ENCODE measurements around the gene TAF4. TPM values are rescaled to one million over a fixed set of nuclear protein-coding genes. Genes with fewer than 3 reads are reported as not detected.
A peak's percentile ranks its signal among the peaks of the same experiment; 100 is the strongest.

Gene TAF4
- total RNA-seq (2.8 and 3.0 TPM in 2 replicates), polyA plus RNA-seq (2.6 and 4.2 TPM in 2 replicates), polyA minus RNA-seq (ENCODE audit: low replicate concordance) (2.0 and 8.6 TPM in 2 replicates)
- 4.3 and 7.5 TPM in 2 replicates for polyA plus RNA-seq (2012)

- Histone ChIP-seq H3K4me1 (ENCODE audit: control insufficient read depth, extremely low read depth, insufficient read depth, low read length) (peaks cover 15% of the 10 kb centered on the region), H3K27me3 (ENCODE audit: control insufficient read depth, insufficient read depth, low read length) (no peaks in the 10 kb centered on the region), H3K36me3 (ENCODE audit: control insufficient read depth, insufficient read depth, low read length) (no peaks in the 10 kb centered on the region), H4K20me1 (ENCODE audit: control insufficient read depth, extremely low read depth, insufficient read depth, low read length) (no peaks in the 10 kb centered on the region), H3K9me3 (ENCODE audit: control insufficient read depth, insufficient read depth, low read depth, low read length) (no peaks in the 10 kb centered on the region), H3K4me3 (replicated peaks in 1 of 4; ENCODE audit: control extremely low read depth in 1 of 4, insufficient read depth in 1 of 4, low read depth in 3 of 4, low read length in 4 of 4) (peak within 1 kb of the TSS; percentile 56 to 71 (median 64)), H2AFZ (ENCODE audit: low read length) (peak within 1 kb of the TSS; percentile 80), H3K27ac (ENCODE audit: insufficient read depth, low read length) (peak within 1 kb of the TSS; percentile 50), H3K4me2 (ENCODE audit: extremely low read depth, insufficient read depth, low read length) (peak within 1 kb of the TSS; percentile 88), H3K9ac (ENCODE audit: insufficient read depth, low read length) (peak within 1 kb of the TSS; percentile 79), H3K79me2 (ENCODE audit: control insufficient read depth, insufficient read depth, low read length) (peaks cover 16% of the 10 kb centered on the region)
- DNase-seq (ENCODE audit: low read depth in 2 of 2): peak; percentile 52 to 68
- no peak for TF ChIP-seq EZH2 (IDR thresholded peaks at IDR 0.05; ENCODE audit: low read length, missing control alignments)
- TF ChIP-seq, protein P1, sequence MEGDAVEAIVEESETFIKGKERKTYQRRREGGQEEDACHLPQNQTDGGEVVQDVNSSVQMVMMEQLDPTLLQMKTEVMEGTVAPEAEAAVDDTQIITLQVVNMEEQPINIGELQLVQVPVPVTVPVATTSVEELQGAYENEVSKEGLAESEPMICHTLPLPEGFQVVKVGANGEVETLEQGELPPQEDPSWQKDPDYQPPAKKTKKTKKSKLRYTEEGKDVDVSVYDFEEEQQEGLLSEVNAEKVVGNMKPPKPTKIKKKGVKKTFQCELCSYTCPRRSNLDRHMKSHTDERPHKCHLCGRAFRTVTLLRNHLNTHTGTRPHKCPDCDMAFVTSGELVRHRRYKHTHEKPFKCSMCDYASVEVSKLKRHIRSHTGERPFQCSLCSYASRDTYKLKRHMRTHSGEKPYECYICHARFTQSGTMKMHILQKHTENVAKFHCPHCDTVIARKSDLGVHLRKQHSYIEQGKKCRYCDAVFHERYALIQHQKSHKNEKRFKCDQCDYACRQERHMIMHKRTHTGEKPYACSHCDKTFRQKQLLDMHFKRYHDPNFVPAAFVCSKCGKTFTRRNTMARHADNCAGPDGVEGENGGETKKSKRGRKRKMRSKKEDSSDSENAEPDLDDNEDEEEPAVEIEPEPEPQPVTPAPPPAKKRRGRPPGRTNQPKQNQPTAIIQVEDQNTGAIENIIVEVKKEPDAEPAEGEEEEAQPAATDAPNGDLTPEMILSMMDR (conservative IDR thresholded peaks at IDR 0.05 in 1 of 2, IDR thresholded peaks at IDR 0.05 in 1 of 2; ENCODE audit: low read depth in 1 of 2, low read length in 2 of 2): no peak
These were observed at the start of gene TAF4 for GRCh38 chr20:62065674-62066338. TAF4 (minus strand) TSS chr20:62065881; CDS start chr20:62065810, 71 bp downstream.

DNA sequence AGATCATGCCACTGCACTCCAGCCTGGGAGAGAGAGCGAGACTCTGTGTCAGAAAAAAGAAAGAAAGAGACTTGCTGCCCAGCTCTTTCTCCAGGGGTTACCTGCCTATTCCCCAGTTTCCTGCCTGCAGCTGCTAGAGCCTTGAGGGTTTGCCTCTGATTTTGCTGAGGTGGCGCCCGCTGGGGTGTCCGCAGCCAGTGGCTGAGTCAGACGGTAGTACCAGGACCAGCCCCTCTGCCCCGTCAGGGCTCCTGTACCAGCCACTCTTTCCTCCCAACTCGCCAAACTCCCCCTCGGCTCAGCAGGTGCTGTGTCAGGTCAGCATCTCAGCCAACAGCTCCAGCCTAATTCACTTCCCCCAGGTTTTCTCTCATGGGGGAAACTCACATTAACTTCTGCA lies 49.2 kb upstream of the TAF4 start:
- no peaks in the 10 kb centered on the region for H3K36me3 ChIP-seq (ENCODE audit: control insufficient read depth, insufficient read depth, low read length)
- no peak overlapping the region for H3K27ac ChIP-seq (ENCODE audit: insufficient read depth, low read length)
- DNase-seq (ENCODE audit: low read depth in 2 of 2): no peak
- TF ChIP-seq, protein P1 (conservative IDR thresholded peaks at IDR 0.05 in 1 of 2, IDR thresholded peaks at IDR 0.05 in 1 of 2; ENCODE audit: low read depth in 1 of 2, low read length in 2 of 2): no peak
- no peak for TF ChIP-seq EZH2 (IDR thresholded peaks at IDR 0.05; ENCODE audit: low read length, missing control alignments)
- H3K9me3 ChIP-seq (ENCODE audit: control insufficient read depth, insufficient read depth, low read depth, low read length): no peaks in the 10 kb centered on the region
- no peak overlapping the region for H3K4me2 ChIP-seq (ENCODE audit: extremely low read depth, insufficient read depth, low read length)
- H3K4me1 ChIP-seq (ENCODE audit: control insufficient read depth, extremely low read depth, insufficient read depth, low read length): no peaks in the 10 kb centered on the region
- H3K79me2 ChIP-seq (ENCODE audit: control insufficient read depth, insufficient read depth, low read length): no peaks in the 10 kb centered on the region
- no peak overlapping the region for H3K9ac ChIP-seq (ENCODE audit: insufficient read depth, low read length)
- no peak overlapping the region for H2AFZ ChIP-seq (ENCODE audit: low read length)
- peaks cover 19% of the 10 kb centered on the region for H3K27me3 ChIP-seq (ENCODE audit: control insufficient read depth, insufficient read depth, low read length)
- H4K20me1 ChIP-seq (ENCODE audit: control insufficient read depth, extremely low read depth, insufficient read depth, low read length): no peaks in the 10 kb centered on the region
- H3K4me3 ChIP-seq (replicated peaks in 1 of 4; ENCODE audit: control extremely low read depth in 1 of 4, insufficient read depth in 1 of 4, low read depth in 3 of 4, low read length in 4 of 4): no peak overlapping the region

GRCh38 chr20:62112368-62112767 lies 46.7 kb upstream of the TAF4 start:
- H3K4me1 ChIP-seq (ENCODE audit: control insufficient read depth, extremely low read depth, insufficient read depth, low read length): no peaks in the 10 kb centered on the region
- TF ChIP-seq, protein P1 (conservative IDR thresholded peaks at IDR 0.05 in 1 of 2, IDR thresholded peaks at IDR 0.05 in 1 of 2; ENCODE audit: low read depth in 1 of 2, low read length in 2 of 2): no peak
- no peak for TF ChIP-seq EZH2 (IDR thresholded peaks at IDR 0.05; ENCODE audit: low read length, missing control alignments)
- no peak for DNase-seq (ENCODE audit: low read depth in 2 of 2)
- peaks cover 6% of the 10 kb centered on the region for H3K27me3 ChIP-seq (ENCODE audit: control insufficient read depth, insufficient read depth, low read length)
- no peak overlapping the region for H3K4me3 ChIP-seq (replicated peaks in 1 of 4; ENCODE audit: control extremely low read depth in 1 of 4, insufficient read depth in 1 of 4, low read depth in 3 of 4, low read length in 4 of 4)
- H3K79me2 ChIP-seq (ENCODE audit: control insufficient read depth, insufficient read depth, low read length): no peaks in the 10 kb centered on the region
- H4K20me1 ChIP-seq (ENCODE audit: control insufficient read depth, extremely low read depth, insufficient read depth, low read length): no peaks in the 10 kb centered on the region
- H3K36me3 ChIP-seq (ENCODE audit: control insufficient read depth, insufficient read depth, low read length): no peaks in the 10 kb centered on the region
- no peak overlapping the region for H3K9ac ChIP-seq (ENCODE audit: insufficient read depth, low read length)
- H3K4me2 ChIP-seq (ENCODE audit: extremely low read depth, insufficient read depth, low read length): no peak overlapping the region
- no peak overlapping the region for H2AFZ ChIP-seq (ENCODE audit: low read length)
- H3K27ac ChIP-seq (ENCODE audit: insufficient read depth, low read length): no peak overlapping the region
- no peaks in the 10 kb centered on the region for H3K9me3 ChIP-seq (ENCODE audit: control insufficient read depth, insufficient read depth, low read depth, low read length)

Measured in fibroblast of lung (primary cell).